NCI-H128 (cell line): ENCODE results near the gene THSD4.
A peak's percentile ranks its signal among the peaks of the same experiment; 100 is the strongest.

Source experiments
- DNase-seq: peaks from one replicate; lab custom pipeline; 2025; ENCODE audit not compliant: unreplicated experiment; lab: John Stamatoyannopoulos, UW

The THSD4 gene

GRCh38 chr15:71734709-71735384 lies 619.6 kb downstream of the THSD4 start:
- no peak for DNase-seq

- DNase-seq: no peak
These were observed 620.1 kb downstream of the THSD4 start for GRCh38 chr15:71735385-71735757.

- DNase-seq: no peak
These were observed 621.1 kb downstream of the THSD4 start for GRCh38 chr15:71736286-71736947.

DNA sequence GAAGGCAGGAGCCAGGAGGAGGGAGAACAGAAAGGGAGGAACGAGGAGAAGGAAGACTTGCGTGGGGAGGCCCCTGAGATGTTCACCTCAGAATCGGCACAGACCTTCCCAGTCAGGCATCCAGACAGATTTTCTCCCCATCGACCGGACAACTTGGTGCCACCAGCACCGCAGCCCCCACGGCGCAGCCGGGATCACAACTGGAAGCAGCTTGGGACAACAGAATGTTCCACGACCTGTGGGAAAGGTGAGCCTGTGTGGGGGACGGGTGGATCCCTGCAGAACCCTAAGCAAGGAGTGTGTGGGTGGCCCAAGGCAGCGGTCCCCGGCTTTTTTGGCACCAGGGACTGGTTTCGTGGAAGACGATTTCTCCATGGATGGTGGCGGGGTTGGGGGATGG lies 622.5 kb downstream of the THSD4 start:
- no peak for DNase-seq

- DNase-seq: no peak
These were observed 624.1 kb downstream of the THSD4 start for GRCh38 chr15:71739355-71739754.

DNA sequence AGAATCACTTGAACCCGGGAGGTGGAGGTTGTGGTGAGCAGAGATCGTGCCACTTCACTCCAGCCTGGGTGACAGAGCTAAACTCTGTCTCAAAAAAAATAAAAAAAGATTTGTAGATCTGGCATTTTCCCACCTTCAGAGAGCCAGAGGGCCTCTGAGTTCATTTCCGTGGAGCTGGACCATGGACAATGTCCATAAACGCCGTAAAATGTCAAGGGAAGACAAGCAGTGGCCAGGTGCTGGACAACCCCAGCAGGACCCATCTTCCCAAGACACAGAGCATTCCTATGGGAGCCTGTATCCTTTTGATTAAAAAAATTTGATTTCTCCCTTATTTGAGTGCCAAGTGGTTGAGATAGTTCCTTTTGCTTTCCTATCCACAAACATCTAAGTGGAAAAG lies 627.7 kb downstream of the THSD4 start:
- no peak for DNase-seq

GRCh38 chr15:71743861-71744382 lies 628.7 kb downstream of the THSD4 start:
- DNase-seq: no peak

GRCh38 chr15:71746719-71747118 lies 631.4 kb downstream of the THSD4 start:
- DNase-seq: peak; percentile 40

- no peak for DNase-seq
These were observed 632.1 kb downstream of the THSD4 start for GRCh38 chr15:71747128-71748083.

DNA sequence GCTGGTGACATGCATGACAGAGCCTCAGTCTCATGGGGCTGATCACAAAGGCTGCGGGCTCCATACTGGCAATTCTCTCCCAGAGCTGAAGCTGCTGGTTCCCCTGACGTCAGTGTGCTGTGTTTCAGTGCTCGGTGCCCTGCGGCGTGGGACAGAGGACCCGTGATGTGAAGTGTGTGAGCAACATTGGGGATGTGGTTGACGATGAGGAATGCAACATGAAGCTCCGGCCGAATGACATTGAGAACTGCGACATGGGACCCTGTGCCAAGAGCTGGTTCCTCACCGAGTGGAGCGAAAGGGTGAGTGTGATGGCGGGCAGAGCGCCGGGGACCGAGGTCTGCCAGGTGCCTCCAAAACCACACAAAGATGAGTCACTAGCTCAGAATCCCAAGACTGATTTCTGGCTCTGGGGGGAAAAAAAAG lies 633.0 kb downstream of the THSD4 start:
- DNase-seq: no peak

DNA sequence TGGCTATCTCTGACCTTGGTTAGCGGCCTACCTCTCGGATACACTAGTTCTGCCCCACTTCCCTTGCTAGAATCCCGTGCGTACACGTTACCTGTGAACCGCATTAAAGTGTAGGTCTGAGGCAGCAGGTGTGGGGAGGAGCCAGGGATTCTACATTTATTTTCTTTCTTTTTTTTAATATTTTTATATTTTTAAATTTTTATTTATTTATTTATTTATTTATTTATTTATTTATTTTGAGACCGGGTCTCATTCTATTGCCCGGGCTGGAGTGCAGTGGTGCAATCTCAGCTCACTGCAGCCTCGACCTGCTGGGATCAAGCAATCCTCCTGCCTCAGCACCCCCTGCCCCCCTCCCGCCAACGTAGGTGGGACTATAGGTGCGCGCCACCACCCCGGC lies 634.2 kb downstream of the THSD4 start:
- no peak for DNase-seq

DNA sequence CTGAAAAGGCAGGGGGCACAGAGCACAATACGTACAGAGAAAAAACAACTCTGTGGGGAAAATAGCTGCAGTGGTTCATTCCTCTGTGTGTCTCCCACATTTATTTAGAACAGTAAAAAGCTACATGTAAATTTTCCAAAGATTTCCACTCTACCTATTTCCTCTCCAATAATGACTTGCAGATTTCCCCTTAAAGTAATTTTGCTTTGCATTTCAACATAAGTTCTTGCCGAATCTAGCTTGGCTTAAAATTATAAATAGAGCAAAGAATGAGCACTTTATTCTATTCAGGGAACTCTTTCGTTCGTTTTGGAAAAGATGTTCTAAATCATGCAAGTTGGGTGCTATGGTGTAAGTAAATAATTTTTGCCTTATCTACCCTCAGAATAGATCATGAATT lies 636.9 kb downstream of the THSD4 start:
- DNase-seq: no peak

- no peak for DNase-seq
These were observed 637.5 kb downstream of the THSD4 start for GRCh38 chr15:71752604-71753289.

GRCh38 chr15:71753346-71753745 lies 638.1 kb downstream of the THSD4 start:
- DNase-seq: no peak

- no peak for DNase-seq
These were observed 639.4 kb downstream of the THSD4 start for GRCh38 chr15:71754660-71755059.

DNA sequence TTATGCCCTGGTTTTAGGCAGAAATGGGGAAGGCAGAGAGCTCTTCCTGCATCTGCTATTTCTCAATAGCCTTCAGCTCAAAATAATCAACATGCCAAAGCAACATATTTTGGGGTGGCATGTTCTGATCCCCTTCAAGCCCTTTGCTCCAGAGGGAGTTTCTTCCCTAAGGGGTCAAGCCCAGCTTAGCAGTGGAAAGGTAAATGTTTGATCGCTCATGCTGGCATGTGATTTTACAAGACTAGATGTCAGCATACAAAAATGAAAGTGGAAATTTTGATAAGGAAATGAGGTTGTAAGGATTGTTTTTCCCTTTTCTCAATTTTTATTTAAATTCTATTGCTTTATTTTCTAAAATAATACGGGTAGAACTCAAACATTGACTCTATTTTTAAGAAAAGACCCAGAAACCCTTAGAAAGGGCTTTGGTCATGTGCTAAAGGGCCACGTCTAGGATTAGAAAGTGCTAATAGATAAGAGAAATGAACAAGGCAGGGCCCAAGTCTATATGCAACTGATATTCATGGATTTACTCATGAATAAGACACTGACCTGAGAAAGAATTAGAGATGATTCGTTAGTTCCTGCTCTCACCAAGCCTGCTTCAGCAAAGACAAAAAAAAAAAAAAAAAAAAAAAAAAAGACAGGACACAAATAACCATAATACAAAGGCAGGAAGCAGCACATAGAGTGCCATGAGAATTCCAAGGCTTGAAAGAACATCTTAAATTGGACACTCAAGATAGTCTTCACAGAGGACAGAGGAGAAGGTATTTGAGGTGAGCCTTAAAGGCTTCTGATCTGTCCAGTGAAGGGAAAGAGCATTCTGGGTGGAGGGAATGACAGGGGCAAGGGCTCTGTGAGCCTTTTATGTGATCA lies 640.1 kb downstream of the THSD4 start:
- no peak for DNase-seq

GRCh38 chr15:71756599-71757352 lies 641.5 kb downstream of the THSD4 start:
- DNase-seq: no peak

DNA sequence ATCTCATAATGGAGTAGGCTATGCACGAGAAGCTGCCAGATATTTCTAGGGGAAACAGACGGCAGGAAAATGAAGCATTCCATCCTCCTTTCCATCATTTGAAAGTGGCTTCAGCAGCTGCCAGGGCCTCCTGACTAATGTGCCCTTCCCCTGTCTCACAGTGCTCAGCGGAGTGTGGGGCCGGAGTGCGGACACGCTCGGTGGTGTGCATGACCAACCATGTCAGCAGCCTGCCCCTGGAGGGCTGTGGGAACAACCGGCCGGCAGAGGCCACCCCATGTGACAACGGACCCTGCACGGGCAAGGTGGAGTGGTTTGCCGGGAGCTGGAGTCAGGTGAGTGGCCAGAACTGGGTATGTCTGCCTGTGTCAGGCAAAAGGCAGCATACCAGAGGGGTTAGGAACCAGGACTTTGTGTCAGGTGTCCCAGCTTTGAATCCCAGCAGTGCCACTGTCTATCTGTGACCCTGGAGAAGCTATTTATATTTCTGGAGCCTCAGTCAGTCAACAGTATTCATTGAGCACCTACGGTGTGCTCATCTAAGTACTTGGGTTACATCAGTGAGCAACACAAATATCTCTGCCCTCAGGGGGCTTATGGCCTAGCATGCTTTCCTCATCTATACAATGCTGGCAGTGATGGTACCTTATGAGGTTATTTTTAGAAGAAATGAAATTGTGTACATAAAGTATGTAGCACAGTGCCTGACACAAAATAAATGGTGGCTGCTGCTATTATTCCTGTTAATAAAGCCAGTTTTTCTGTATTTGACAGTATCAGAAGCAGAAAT lies 642.7 kb downstream of the THSD4 start:
- DNase-seq: no peak
